NB4 (cell line): ENCODE measurements around the gene PDE9A.

Experiments used
- MAX ChIP-seq: IDR thresholded peaks from 2 replicates; pipeline ENCODE4 v1.6.1; 2011; ENCODE audit warnings: low read depth, low read length
- MYC ChIP-seq: IDR thresholded peaks from 2 replicates; pipeline ENCODE4 v1.6.1; 2011; ENCODE audit warnings: low read depth, low read length
- POLR2A ChIP-seq: IDR thresholded peaks from 2 replicates; pipeline ENCODE4 v1.6.1; 2011; ENCODE audit warnings: mild to moderate bottlenecking; ENCODE audit not compliant: insufficient read length; ENCODE audit errors: extremely low read depth
- TF ChIP-seq, protein P1 (sequence below): IDR thresholded peaks from one replicate; pipeline ENCODE4 v1.5.1; 2012; ENCODE audit warnings: low read depth, low read length

GRCh38 chr21:42797522-42797921, 144.1 kb downstream of the PDE9A start:
- TF ChIP-seq POLR2A (no peak), MYC (no peak), MAX (no peak)
- TF ChIP-seq, protein P1, sequence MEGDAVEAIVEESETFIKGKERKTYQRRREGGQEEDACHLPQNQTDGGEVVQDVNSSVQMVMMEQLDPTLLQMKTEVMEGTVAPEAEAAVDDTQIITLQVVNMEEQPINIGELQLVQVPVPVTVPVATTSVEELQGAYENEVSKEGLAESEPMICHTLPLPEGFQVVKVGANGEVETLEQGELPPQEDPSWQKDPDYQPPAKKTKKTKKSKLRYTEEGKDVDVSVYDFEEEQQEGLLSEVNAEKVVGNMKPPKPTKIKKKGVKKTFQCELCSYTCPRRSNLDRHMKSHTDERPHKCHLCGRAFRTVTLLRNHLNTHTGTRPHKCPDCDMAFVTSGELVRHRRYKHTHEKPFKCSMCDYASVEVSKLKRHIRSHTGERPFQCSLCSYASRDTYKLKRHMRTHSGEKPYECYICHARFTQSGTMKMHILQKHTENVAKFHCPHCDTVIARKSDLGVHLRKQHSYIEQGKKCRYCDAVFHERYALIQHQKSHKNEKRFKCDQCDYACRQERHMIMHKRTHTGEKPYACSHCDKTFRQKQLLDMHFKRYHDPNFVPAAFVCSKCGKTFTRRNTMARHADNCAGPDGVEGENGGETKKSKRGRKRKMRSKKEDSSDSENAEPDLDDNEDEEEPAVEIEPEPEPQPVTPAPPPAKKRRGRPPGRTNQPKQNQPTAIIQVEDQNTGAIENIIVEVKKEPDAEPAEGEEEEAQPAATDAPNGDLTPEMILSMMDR, result no peak
